ENCODE results near the gene C2orf68. TPM values are rescaled to one million over a fixed set of nuclear protein-coding genes. Genes with fewer than 3 reads are reported as not detected.
"Not testable (repeated sequence)": the region's sequence is repeated elsewhere in the genome, so short reads cannot be mapped to it uniquely, and the experiment has no call there.

C2orf68 gene
- total and polyA plus RNA-seq, 2 of the 13 experiments (the other 11 are each of a cell fraction or from before 2014, with no cell fraction given): 47.1 to 77.4 TPM

DNA sequence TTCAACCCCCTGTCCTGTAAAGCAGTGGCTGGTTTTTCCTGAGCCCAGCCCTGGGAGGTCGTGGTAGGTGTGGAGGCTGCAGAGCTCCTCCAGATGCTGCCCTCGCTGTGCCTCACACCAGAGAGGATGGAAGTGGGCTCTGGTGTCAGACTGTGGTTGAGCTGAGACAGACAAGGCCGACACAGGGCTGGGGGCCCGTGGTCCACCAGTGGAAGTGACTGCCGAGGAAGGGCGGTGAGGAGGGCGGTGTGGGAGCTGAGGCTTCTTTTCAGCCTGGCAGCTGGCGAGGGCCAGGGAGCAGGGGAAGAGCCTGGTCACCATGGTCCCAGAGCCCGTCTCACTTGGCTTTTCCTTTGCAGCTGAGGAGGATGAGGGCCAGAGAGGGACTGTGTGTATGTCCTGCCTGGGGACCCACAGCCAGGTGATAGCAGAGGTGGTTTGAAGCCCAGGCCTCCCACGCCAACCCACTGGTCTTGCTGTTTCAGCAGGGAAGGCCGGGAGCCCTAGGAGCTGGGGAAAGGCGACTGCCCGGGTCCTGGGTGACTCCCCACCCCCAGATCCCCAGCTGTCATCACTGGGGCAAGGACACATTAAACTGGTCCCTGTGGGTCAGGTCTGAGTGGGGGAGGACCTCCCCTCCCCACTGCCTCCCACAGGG lies 47.6 kb upstream of the C2orf68 start:
- FAIRE-seq (no peak), DNase-seq (ENCODE audit: low spot score) (no peak), ATAC-seq (no peak)
- ChIA-PET POLR2A (no interaction called here), CTCF (ENCODE audit: low intra/inter-chr PET ratio, low total read pairs) (no interaction called here)
- in situ Hi-C loops (cut with HindIII; ENCODE audit: extremely low pct_ligation_motif_present, low pct_unique_long_range_greater_than_20kb) (no loop called here), intact Hi-C loops (cut with micrococcal nuclease; ENCODE audit: unreplicated experiment) (no loop called here)
- H3K9ac ChIP-seq (ENCODE audit: insufficient read depth, low read depth, low read length): no peak overlapping the region
- H3K4me2 ChIP-seq (ENCODE audit: low read depth, low read length): no peak overlapping the region
- H3K36me3 ChIP-seq (replicated peaks in 1 of 2; ENCODE audit: control insufficient read depth in 1 of 2, insufficient read depth in 2 of 2, low read length in 2 of 2): peaks cover 0 to 3% of the 10 kb centered on the region in 2 experiments; a peak in 1 of 5 replicates
- no peak overlapping the region for H3K27ac ChIP-seq (ENCODE audit: extremely low read length, insufficient read depth, low read length)
- no peaks in the 10 kb centered on the region for H4K20me1 ChIP-seq (ENCODE audit: insufficient read depth, low read length)
- H3K27me3 ChIP-seq (ENCODE audit: control insufficient read depth in 1 of 2, insufficient read depth in 2 of 2, low read length in 2 of 2): no peaks in the 10 kb centered on the region
- H3K4me3 ChIP-seq (replicated peaks in 1 of 3; ENCODE audit: insufficient read depth in 1 of 3, low read depth in 2 of 3, low read length in 3 of 3): no peak overlapping the region
- no peak overlapping the region for H2AFZ ChIP-seq (ENCODE audit: low read length)
- WGBS (ENCODE audit: low lambda C conversion rate): 90% methylated on average over 12 of the region's 13 CpGs
- BruUV-seq (replicated peaks): no TSS peak
- TF ChIP-seq, protein P1, sequence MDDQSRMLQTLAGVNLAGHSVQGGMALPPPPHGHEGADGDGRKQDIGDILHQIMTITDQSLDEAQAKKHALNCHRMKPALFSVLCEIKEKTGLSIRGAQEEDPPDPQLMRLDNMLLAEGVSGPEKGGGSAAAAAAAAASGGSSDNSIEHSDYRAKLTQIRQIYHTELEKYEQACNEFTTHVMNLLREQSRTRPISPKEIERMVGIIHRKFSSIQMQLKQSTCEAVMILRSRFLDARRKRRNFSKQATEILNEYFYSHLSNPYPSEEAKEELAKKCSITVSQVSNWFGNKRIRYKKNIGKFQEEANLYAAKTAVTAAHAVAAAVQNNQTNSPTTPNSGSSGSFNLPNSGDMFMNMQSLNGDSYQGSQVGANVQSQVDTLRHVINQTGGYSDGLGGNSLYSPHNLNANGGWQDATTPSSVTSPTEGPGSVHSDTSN (CRISPR knock-in tag; IDR thresholded peaks at IDR 0.05; ENCODE audit: borderline replicate concordance): no peak
- no peak for TF ChIP-seq SALL2 (CRISPR knock-in tag; IDR thresholded peaks at IDR 0.05)
- TF ChIP-seq HMG20B (CRISPR knock-in tag; conservative IDR thresholded peaks at IDR 0.05): no peak
- TF ChIP-seq FOXK1 (CRISPR knock-in tag; IDR thresholded peaks at IDR 0.05; ENCODE audit: borderline replicate concordance, low read depth): no peak
- TF ChIP-seq, protein P2, sequence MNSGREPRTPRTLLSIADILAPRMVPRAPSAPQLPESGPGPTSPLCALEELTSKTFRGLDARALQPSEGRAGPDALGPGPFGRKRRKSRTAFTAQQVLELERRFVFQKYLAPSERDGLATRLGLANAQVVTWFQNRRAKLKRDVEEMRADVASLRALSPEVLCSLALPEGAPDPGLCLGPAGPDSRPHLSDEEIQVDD (CRISPR knock-in tag; IDR thresholded peaks at IDR 0.05; ENCODE audit: borderline replicate concordance): no peak
- TF ChIP-seq ZNF274 (CRISPR knock-in tag; IDR thresholded peaks at IDR 0.05): no peak
- no peak for TF ChIP-seq ADNP (CRISPR knock-in tag; IDR thresholded peaks at IDR 0.05)
- TF ChIP-seq ZNF75D (CRISPR knock-in tag; IDR thresholded peaks at IDR 0.05; ENCODE audit: borderline replicate concordance): no peak
- no peaks in the 10 kb centered on the region for H3K79me2 ChIP-seq (ENCODE audit: insufficient read depth, low read length)
- H3K4me1 ChIP-seq (ENCODE audit: insufficient read depth, low read length): peaks cover 4% of the 10 kb centered on the region
- H3K9me3 ChIP-seq (ENCODE audit: low read length): no peaks in the 10 kb centered on the region

DNA sequence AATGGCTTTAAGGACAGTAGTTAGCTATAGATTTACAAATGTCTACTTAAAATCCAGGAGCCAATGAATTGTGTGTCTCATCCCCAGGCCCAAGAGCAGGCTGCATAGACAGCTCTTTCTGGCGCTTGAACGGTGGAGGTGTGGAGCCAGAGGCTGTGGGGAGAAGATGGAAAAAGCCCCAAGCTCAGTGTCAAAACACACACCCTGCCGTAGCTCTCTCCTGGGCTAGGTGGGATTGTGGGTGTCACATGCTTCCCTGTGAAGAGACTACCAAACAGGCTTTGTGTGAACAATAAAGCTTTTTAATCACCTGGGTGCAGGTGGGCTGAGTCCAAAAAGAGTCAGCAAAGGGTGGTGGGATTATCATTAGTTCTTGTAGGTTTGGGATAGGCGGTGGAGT lies 45.5 kb upstream of the C2orf68 start:
- H3K9me3 ChIP-seq (ENCODE audit: low read length); ATAC-seq; in situ Hi-C loops (cut with HindIII; ENCODE audit: extremely low pct_ligation_motif_present, low pct_unique_long_range_greater_than_20kb); H2AFZ ChIP-seq (ENCODE audit: low read length); H3K27ac ChIP-seq (ENCODE audit: extremely low read length, insufficient read depth, low read length); H3K79me2 ChIP-seq (ENCODE audit: insufficient read depth, low read length); FAIRE-seq; H3K4me1 ChIP-seq (ENCODE audit: insufficient read depth, low read length); H3K4me3 ChIP-seq (replicated peaks in 1 of 3; ENCODE audit: insufficient read depth in 1 of 3, low read depth in 2 of 3, low read length in 3 of 3); H3K4me2 ChIP-seq (ENCODE audit: low read depth, low read length); intact Hi-C loops (cut with micrococcal nuclease; ENCODE audit: unreplicated experiment); BruUV-seq (replicated peaks); H3K27me3 ChIP-seq (ENCODE audit: control insufficient read depth in 1 of 2, insufficient read depth in 2 of 2, low read length in 2 of 2); CTCF ChIA-PET (ENCODE audit: low intra/inter-chr PET ratio, low total read pairs); H4K20me1 ChIP-seq (ENCODE audit: insufficient read depth, low read length); DNase-seq (ENCODE audit: low spot score); H3K9ac ChIP-seq (ENCODE audit: insufficient read depth, low read depth, low read length): not testable (repeated sequence)
- H3K36me3 ChIP-seq (replicated peaks in 1 of 2; ENCODE audit: control insufficient read depth in 1 of 2, insufficient read depth in 2 of 2, low read length in 2 of 2): peaks cover 0 to 12% of the 10 kb centered on the region in 2 experiments; a peak in 3 of 5 replicates
- POLR2A ChIA-PET: interaction anchor here (0.6 kb wide), 1 partner anchor 54 kb away, joined by 3 read pairs; no protein-coding TSS in a partner anchor
- WGBS (ENCODE audit: low lambda C conversion rate): 95% methylated on average over 4 of the region's 4 CpGs
